HFFc6 (cell line): Measurements from ENCODE around the gene EMB. TPM values are rescaled to one million over a fixed set of nuclear protein-coding genes. Genes with fewer than 3 reads are reported as not detected.
"Not testable (repeated sequence)": the region's sequence is repeated elsewhere in the genome, so short reads cannot be mapped to it uniquely, and the experiment has no call there.

Experiments used
- DNase-seq: peaks from one replicate; pipeline ENCODE4 v3.0.0-alpha.2; 2018
- H3K27ac Mint-ChIP-seq: 2 replicates; pipeline ENCODE4 v1.8.0; 2020; ENCODE audit warnings: mild to moderate bottlenecking, mixed read lengths
- H3K27me3 Mint-ChIP-seq: 2 replicates; pipeline ENCODE4 v1.8.0; 2021; ENCODE audit warnings: mild to moderate bottlenecking, moderate library complexity, mixed read lengths; ENCODE audit not compliant: insufficient read depth
- H3K36me3 Mint-ChIP-seq: 2 replicates; pipeline ENCODE4 v1.8.0; 2021; ENCODE audit warnings: low read depth, mixed read lengths
- H3K4me1 Mint-ChIP-seq: 2 replicates; pipeline ENCODE4 v1.8.0; 2020; ENCODE audit warnings: low read depth, mixed read lengths
- H3K4me3 Mint-ChIP-seq: 2 replicates; pipeline ENCODE4 v1.8.0; 2020; ENCODE audit warnings: mild to moderate bottlenecking, moderate library complexity, mixed read lengths
- H3K9me3 Mint-ChIP-seq: 2 replicates; pipeline ENCODE4 v1.8.0; 2020; ENCODE audit warnings: mild to moderate bottlenecking, mixed read lengths
- CTCF ChIP-seq: fragments of 200-600 bp; sonication (generic); IDR thresholded peaks from 2 replicates; pipeline ENCODE4 v1.5.0; 2021; ENCODE audit warnings: antibody characterized with exemption, mild to moderate bottlenecking
- long read RNA-seq: library from polyadenylated mRNA; unstranded; transcript quantifications from one replicate; pipeline ENCODE4 v2.0.0, GENCODE V29; 2019
- total RNA-seq, 6 experiments: library from RNA; stranded (reverse); fragmentation: NEBNext Ultra II Directional; extraction: Animal tissue kit (Norgen Biotek cat#: 25700); gene quantifications; 2 replicates in 1 of 6; 3 replicates in 5 of 6; pipeline ENCODE4 v1.2.3, GENCODE V29; 2021

EMB gene
- not detected for total RNA-seq
- long read RNA-seq: 0 reads

- DNase-seq: no peak
- H3K27ac Mint-ChIP-seq: no peak within 1 kb of the TSS
- no peak for TF ChIP-seq CTCF
- peaks cover 9% of the 10 kb centered on the region for H3K9me3 Mint-ChIP-seq
- H3K36me3 Mint-ChIP-seq: no peaks in the 10 kb centered on the region
- H3K4me1 Mint-ChIP-seq: no peaks in the 10 kb centered on the region
- no peaks in the 10 kb centered on the region for H3K27me3 Mint-ChIP-seq
- H3K4me3 Mint-ChIP-seq: no peak within 1 kb of the TSS
These were observed at the start of gene EMB for GRCh38 chr5:50440651-50441492. Gene EMB (minus strand): TSS chr5:50441288. CDS start chr5:50441151, 137 bp downstream.

- DNase-seq, H3K36me3 Mint-ChIP-seq, H3K4me1 Mint-ChIP-seq, H3K27ac Mint-ChIP-seq, H3K27me3 Mint-ChIP-seq, H3K4me3 Mint-ChIP-seq: not testable (repeated sequence)
- peaks cover 26% of the 10 kb centered on the region for H3K9me3 Mint-ChIP-seq
These were observed 48.4 kb upstream of the EMB start for GRCh38 chr5:50489491-50489890.

- H3K27me3 Mint-ChIP-seq, DNase-seq, H3K4me3 Mint-ChIP-seq, H3K4me1 Mint-ChIP-seq, H3K36me3 Mint-ChIP-seq, H3K27ac Mint-ChIP-seq: not testable (repeated sequence)
- H3K9me3 Mint-ChIP-seq: peaks cover 21% of the 10 kb centered on the region
These were observed 37.7 kb upstream of the EMB start for GRCh38 chr5:50478790-50479189.

- Mint-ChIP-seq H3K9me3 (peaks cover 21% of the 10 kb centered on the region), H3K27me3 (no peaks in the 10 kb centered on the region), H3K4me3 (no peak overlapping the region), H3K4me1 (no peaks in the 10 kb centered on the region), H3K27ac (no peak overlapping the region), H3K36me3 (no peaks in the 10 kb centered on the region)
- no peak for TF ChIP-seq CTCF
- DNase-seq: no peak
These were observed 35.5 kb upstream of the EMB start for GRCh38 chr5:50476549-50476948.

- DNase-seq, H3K4me3 Mint-ChIP-seq, H3K36me3 Mint-ChIP-seq, H3K4me1 Mint-ChIP-seq, H3K27me3 Mint-ChIP-seq, H3K27ac Mint-ChIP-seq: not testable (repeated sequence)
- peaks cover 48% of the 10 kb centered on the region for H3K9me3 Mint-ChIP-seq
These were observed 23.9 kb upstream of the EMB start for GRCh38 chr5:50465015-50465414.

GRCh38 chr5:50463726-50464125 lies 22.6 kb upstream of the EMB start:
- no peaks in the 10 kb centered on the region for H3K4me1 Mint-ChIP-seq
- H3K9me3 Mint-ChIP-seq: peaks cover 40% of the 10 kb centered on the region
- no peak for TF ChIP-seq CTCF
- H3K36me3 Mint-ChIP-seq: peaks cover 5% of the 10 kb centered on the region; the same call in 1 of the 2 replicates
- no peak overlapping the region for H3K4me3 Mint-ChIP-seq
- DNase-seq: no peak
- no peak overlapping the region for H3K27ac Mint-ChIP-seq
- no peaks in the 10 kb centered on the region for H3K27me3 Mint-ChIP-seq

GRCh38 chr5:50463047-50463446 lies 22.0 kb upstream of the EMB start:
- H3K36me3 Mint-ChIP-seq: no peaks in the 10 kb centered on the region
- no peak for DNase-seq
- H3K4me1 Mint-ChIP-seq: no peaks in the 10 kb centered on the region
- H3K27ac Mint-ChIP-seq: no peak overlapping the region
- no peaks in the 10 kb centered on the region for H3K27me3 Mint-ChIP-seq
- no peak overlapping the region for H3K4me3 Mint-ChIP-seq
- H3K9me3 Mint-ChIP-seq: peaks cover 35% of the 10 kb centered on the region
- no peak for TF ChIP-seq CTCF

- DNase-seq, H3K4me3 Mint-ChIP-seq, H3K27ac Mint-ChIP-seq, H3K27me3 Mint-ChIP-seq, H3K36me3 Mint-ChIP-seq, H3K4me1 Mint-ChIP-seq: not testable (repeated sequence)
- peaks cover 33% of the 10 kb centered on the region for H3K9me3 Mint-ChIP-seq
These were observed 21.5 kb upstream of the EMB start for GRCh38 chr5:50462579-50462978.

- H3K4me3 Mint-ChIP-seq, H3K4me1 Mint-ChIP-seq, H3K27me3 Mint-ChIP-seq, H3K27ac Mint-ChIP-seq, DNase-seq, H3K36me3 Mint-ChIP-seq: not testable (repeated sequence)
- peaks cover 43% of the 10 kb centered on the region for H3K9me3 Mint-ChIP-seq
These were observed 17.3 kb upstream of the EMB start for GRCh38 chr5:50458372-50458771.

GRCh38 chr5:50449241-50449640 lies 8.2 kb upstream of the EMB start:
- not testable (repeated sequence) for DNase-seq, H3K4me1 Mint-ChIP-seq, H3K27me3 Mint-ChIP-seq, H3K36me3 Mint-ChIP-seq, H3K27ac Mint-ChIP-seq, H3K4me3 Mint-ChIP-seq
- H3K9me3 Mint-ChIP-seq: peaks cover 27% of the 10 kb centered on the region
